Osteocyte (in vitro differentiated cells): ENCODE measurements around the gene RPP30. TPM values are rescaled to one million over a fixed set of nuclear protein-coding genes. Genes with fewer than 3 reads are reported as not detected.

Experiments
- DNase-seq: peaks from one replicate; pipeline ENCODE4 v3.0.0; 2021; ENCODE audit warnings: mixed read lengths; ENCODE audit not compliant: unreplicated experiment; ENCODE audit errors: extremely low spot score
- H3K27ac Mint-ChIP-seq: one replicate; pipeline ENCODE4 v1.8.0; 2021; ENCODE audit warnings: mild to moderate bottlenecking, mixed read lengths; ENCODE audit not compliant: unreplicated experiment
- H3K27me3 Mint-ChIP-seq: one replicate; pipeline ENCODE4 v1.8.0; 2021; ENCODE audit warnings: mixed read lengths; ENCODE audit not compliant: unreplicated experiment
- H3K36me3 Mint-ChIP-seq: one replicate; pipeline ENCODE4 v1.8.0; 2021; ENCODE audit warnings: mixed read lengths; ENCODE audit not compliant: unreplicated experiment
- H3K4me1 Mint-ChIP-seq: one replicate; pipeline ENCODE4 v1.8.0; 2021; ENCODE audit warnings: mixed read lengths; ENCODE audit not compliant: unreplicated experiment
- H3K4me3 Mint-ChIP-seq: one replicate; pipeline ENCODE4 v1.8.0; 2021; ENCODE audit warnings: mild to moderate bottlenecking, moderate library complexity, mixed read lengths; ENCODE audit not compliant: unreplicated experiment
- H3K9me3 Mint-ChIP-seq: one replicate; pipeline ENCODE4 v1.8.0; 2021; ENCODE audit warnings: mixed read lengths; ENCODE audit not compliant: unreplicated experiment
- total RNA-seq: library from RNA; stranded (reverse); gene quantifications from 2 replicates; pipeline ENCODE4 v1.2.1, GENCODE V29; 2021
- TF ChIP-seq, protein P1 (sequence below): fragments of 200-600 bp; sonication (generic); IDR thresholded peaks from 2 replicates; pipeline ENCODE4 v1.5.0; 2021; ENCODE audit warnings: antibody characterized with exemption, mild to moderate bottlenecking, moderate library complexity

The RPP30 gene
- total RNA-seq, 1 donor from 2014 or later, result 31.8 TPM

DNA sequence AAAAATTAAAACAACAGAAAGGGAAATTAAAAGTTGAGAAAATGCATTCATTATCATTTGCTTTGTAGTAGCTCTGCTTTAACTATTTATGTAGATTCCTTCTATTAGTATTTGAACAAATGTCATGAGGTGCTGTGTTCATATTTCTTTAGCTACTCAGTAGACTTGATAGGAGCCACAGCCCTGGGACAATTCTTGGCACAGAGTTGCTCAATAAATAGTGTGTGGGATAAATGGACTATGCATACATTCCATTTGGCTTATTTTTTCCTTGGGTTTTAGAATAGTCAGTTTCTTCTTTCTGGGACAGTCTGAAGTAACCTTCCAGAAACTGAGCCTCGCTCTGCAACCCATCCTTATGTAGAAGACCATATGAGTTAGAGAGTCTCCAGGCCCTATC lies 13.4 kb downstream of the RPP30 start:
- DNase-seq, result no peak
- Mint-ChIP-seq H3K4me3 (no peak overlapping the region), H3K4me1 (no peaks in the 10 kb centered on the region), H3K9me3 (no peaks in the 10 kb centered on the region), H3K36me3 (peaks cover 45% of the 10 kb centered on the region), H3K27ac (no peak overlapping the region), H3K27me3 (no peaks in the 10 kb centered on the region)
- TF ChIP-seq, protein P1, sequence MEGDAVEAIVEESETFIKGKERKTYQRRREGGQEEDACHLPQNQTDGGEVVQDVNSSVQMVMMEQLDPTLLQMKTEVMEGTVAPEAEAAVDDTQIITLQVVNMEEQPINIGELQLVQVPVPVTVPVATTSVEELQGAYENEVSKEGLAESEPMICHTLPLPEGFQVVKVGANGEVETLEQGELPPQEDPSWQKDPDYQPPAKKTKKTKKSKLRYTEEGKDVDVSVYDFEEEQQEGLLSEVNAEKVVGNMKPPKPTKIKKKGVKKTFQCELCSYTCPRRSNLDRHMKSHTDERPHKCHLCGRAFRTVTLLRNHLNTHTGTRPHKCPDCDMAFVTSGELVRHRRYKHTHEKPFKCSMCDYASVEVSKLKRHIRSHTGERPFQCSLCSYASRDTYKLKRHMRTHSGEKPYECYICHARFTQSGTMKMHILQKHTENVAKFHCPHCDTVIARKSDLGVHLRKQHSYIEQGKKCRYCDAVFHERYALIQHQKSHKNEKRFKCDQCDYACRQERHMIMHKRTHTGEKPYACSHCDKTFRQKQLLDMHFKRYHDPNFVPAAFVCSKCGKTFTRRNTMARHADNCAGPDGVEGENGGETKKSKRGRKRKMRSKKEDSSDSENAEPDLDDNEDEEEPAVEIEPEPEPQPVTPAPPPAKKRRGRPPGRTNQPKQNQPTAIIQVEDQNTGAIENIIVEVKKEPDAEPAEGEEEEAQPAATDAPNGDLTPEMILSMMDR, result no peak

DNA sequence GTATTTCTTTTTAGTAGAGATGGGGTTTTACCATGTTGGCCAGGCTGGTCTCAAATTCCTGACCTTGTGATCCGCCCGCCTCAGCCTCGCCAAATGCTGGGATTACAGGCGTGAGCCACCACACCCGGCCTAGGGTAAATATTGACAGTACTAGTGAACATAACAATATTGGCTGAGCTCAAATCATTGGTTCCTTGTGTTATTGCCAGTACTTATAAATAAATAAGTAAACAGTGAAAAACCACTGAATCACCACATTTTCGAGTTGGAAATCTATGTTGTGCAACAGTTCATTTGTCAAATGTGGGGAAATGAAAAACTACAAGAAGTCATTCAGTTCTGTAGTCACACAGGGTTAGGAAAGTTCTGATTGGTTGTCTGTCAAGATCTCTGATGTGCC lies 15.8 kb downstream of the RPP30 start:
- Mint-ChIP-seq H3K27ac (no peak overlapping the region), H3K27me3 (no peaks in the 10 kb centered on the region), H3K36me3 (peaks cover 50% of the 10 kb centered on the region), H3K4me3 (no peak overlapping the region), H3K4me1 (no peaks in the 10 kb centered on the region), H3K9me3 (no peaks in the 10 kb centered on the region)
- DNase-seq, result no peak
- TF ChIP-seq, protein P1, result no peak

- Mint-ChIP-seq H3K27ac (no peak overlapping the region), H3K9me3 (no peaks in the 10 kb centered on the region), H3K4me3 (no peak overlapping the region), H3K4me1 (no peaks in the 10 kb centered on the region), H3K36me3 (peaks cover 50% of the 10 kb centered on the region), H3K27me3 (no peaks in the 10 kb centered on the region)
- TF ChIP-seq, protein P1, result no peak
- no peak for DNase-seq
These were observed 16.6 kb downstream of the RPP30 start for GRCh38 chr10:90888387-90888786.

DNA sequence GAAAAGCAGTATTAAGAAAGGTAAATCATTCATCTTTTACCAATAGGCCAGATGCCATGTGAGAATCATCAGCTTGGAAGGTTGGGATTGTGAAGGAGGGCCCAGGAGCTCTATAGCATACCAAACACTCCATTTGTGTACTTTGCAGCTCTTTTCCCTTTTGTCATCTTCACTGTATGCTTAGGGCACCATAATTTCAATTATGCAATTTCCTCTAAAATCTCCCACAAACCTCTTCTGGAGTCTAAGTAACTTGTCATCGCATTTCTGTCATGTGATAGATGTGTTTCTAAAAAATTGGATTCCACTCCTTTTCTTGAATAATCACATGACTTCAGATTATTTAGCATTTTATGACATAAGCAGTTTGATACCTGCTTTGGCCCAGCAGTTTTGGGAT lies 17.9 kb downstream of the RPP30 start:
- TF ChIP-seq, protein P1, result no peak
- no peak overlapping the region for H3K27ac Mint-ChIP-seq
- peaks cover 48% of the 10 kb centered on the region for H3K36me3 Mint-ChIP-seq

DNA sequence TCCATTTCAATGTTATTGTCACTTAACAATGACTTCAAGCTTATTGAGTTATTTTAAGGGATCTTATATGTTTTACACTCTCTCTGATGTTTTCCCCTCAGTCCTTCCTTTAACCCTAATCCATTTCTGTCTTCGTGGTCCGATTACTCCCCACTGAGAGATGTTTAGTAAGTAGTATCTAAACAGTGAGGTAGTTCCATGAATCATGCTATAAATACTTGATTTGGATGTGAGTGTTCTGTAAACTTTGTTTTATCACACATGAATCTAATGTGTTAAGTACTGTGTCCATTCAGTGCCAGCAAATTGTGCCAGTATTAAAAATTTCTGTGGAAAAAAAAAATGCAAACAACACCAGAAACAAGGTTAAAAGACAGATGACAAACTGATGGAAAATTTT lies 18.6 kb downstream of the RPP30 start:
- peaks cover 50% of the 10 kb centered on the region for H3K36me3 Mint-ChIP-seq
- H3K27me3 Mint-ChIP-seq, result no peaks in the 10 kb centered on the region
- no peak for DNase-seq
- H3K4me3 Mint-ChIP-seq, result no peak overlapping the region
- H3K9me3 Mint-ChIP-seq, result no peaks in the 10 kb centered on the region
- TF ChIP-seq, protein P1, result no peak
- H3K27ac Mint-ChIP-seq, result no peak overlapping the region
- no peaks in the 10 kb centered on the region for H3K4me1 Mint-ChIP-seq

More for the DNA sequence above, 17.9 kb downstream of the RPP30 start:
- DNase-seq, result no peak
- H3K27me3 Mint-ChIP-seq, result no peaks in the 10 kb centered on the region
- no peaks in the 10 kb centered on the region for H3K4me1 Mint-ChIP-seq
- no peaks in the 10 kb centered on the region for H3K9me3 Mint-ChIP-seq
- H3K4me3 Mint-ChIP-seq, result no peak overlapping the region
